ENCODE data around the gene PEAK1. TPM values are rescaled to one million over a fixed set of nuclear protein-coding genes. Genes with fewer than 3 reads are reported as not detected.

Gene PEAK1
- total RNA-seq, 4 donors from 2014 or later: 91.8 to 170 (median 123) TPM

DNA sequence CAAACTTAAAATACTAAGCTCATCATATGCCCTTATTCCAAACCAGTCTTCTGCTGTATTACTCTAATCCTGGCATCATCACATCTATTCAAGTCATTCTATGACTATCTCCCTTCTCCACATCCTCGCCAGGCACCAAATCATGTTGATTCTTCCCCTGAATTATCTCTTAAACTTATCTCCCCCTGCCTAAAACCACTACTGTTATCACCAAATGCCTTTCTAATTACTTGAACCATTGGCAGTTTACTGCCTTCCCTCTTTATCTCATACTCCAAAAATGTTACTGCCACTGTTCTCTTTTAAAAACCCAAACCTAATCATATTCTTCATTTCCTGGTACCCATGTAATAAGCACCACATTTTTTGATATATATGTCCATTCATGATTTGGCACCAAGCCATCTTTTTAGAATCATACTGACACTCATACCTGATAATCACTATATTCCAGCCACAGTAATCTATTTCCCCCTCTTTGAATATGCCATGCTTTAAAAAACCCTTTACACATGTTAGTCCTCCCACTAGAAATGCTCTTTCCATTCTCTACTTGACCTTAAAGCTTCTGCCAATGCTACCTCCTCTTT is 126.8 kb downstream of the PEAK1 start:
- WGBS: 92% methylated on average over 1 of the region's 1 CpG
- intact Hi-C loops (cut with DNase I): no loop called here
- TF ChIP-seq POLR2A (IDR thresholded peaks at IDR 0.05; ENCODE audit: low read depth) (no peak), EP300 (IDR thresholded peaks at IDR 0.05) (no peak), POLR2AphosphoS5 (IDR thresholded peaks at IDR 0.05) (no peak)
- TF ChIP-seq, protein P1, sequence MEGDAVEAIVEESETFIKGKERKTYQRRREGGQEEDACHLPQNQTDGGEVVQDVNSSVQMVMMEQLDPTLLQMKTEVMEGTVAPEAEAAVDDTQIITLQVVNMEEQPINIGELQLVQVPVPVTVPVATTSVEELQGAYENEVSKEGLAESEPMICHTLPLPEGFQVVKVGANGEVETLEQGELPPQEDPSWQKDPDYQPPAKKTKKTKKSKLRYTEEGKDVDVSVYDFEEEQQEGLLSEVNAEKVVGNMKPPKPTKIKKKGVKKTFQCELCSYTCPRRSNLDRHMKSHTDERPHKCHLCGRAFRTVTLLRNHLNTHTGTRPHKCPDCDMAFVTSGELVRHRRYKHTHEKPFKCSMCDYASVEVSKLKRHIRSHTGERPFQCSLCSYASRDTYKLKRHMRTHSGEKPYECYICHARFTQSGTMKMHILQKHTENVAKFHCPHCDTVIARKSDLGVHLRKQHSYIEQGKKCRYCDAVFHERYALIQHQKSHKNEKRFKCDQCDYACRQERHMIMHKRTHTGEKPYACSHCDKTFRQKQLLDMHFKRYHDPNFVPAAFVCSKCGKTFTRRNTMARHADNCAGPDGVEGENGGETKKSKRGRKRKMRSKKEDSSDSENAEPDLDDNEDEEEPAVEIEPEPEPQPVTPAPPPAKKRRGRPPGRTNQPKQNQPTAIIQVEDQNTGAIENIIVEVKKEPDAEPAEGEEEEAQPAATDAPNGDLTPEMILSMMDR (IDR thresholded peaks at IDR 0.05): no peak

DNA sequence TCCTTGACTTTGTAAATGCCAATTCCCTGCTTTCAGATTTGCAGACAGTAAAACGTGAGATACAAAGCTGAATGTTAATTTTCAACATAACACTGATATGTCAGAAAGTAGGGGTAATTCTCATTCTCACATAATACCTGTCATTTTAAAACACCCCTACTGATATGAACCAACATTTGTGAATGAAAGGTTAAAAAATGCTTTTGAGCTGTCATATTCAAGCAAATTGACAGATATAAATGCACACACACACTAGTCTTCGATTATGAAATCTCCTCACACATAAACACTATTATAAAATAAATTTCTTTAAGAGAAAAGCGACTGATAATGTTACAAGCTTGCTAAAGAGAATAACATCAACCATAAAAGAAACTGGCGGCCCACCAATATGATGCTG is 128.8 kb downstream of the PEAK1 start:
- intact Hi-C loops (cut with DNase I): no loop called here
- Histone ChIP-seq H3K27me3 (no peaks in the 10 kb centered on the region), H3K9me3 (no peaks in the 10 kb centered on the region), H3K4me1 (peaks cover 0 to 9% (median 6%) of the 10 kb centered on the region in 4 donors), H3K27ac (replicated peaks in 1 of 4) (no peak overlapping the region), H3K36me3 (peaks cover 0 to under 1% (median 0%) of the 10 kb centered on the region in 4 donors), H3K4me3 (no peak overlapping the region)
- TF ChIP-seq, protein P1 (IDR thresholded peaks at IDR 0.05): no peak
- TF ChIP-seq POLR2AphosphoS5 (IDR thresholded peaks at IDR 0.05) (no peak), POLR2A (IDR thresholded peaks at IDR 0.05; ENCODE audit: low read depth) (no peak), EP300 (IDR thresholded peaks at IDR 0.05) (no peak)
- 92% methylated on average over 4 of the region's 4 CpGs for WGBS
- DNase-seq (ENCODE audit: extremely low spot score): no peak

More for the DNA sequence above, 126.8 kb downstream of the PEAK1 start:
- Histone ChIP-seq H3K4me3 (no peak overlapping the region), H3K9me3 (no peaks in the 10 kb centered on the region), H3K27ac (replicated peaks in 1 of 4) (no peak overlapping the region), H3K36me3 (no peaks in the 10 kb centered on the region), H3K4me1 (peaks cover 0 to 7% (median 6%) of the 10 kb centered on the region in 4 donors), H3K27me3 (no peaks in the 10 kb centered on the region)
- no peak for DNase-seq (ENCODE audit: extremely low spot score)

DNA sequence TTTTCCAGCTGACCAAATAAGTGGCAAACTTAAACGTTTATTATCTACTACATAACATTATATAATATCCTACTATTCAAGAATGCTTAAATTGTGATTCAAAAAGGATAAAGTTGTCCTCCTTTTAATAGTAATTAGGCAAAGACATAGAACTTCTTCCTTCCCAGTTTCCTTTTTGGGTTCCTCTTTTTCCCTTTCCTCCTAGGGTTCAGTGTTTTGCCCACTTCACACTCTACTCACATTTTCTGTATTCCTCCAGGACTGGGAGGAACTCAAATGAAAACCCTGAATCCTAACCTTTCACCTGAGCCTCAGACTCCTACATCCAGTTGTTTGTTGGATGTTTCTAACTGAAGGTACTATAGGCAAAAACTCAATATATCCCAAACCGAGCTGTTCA is 132.5 kb downstream of the PEAK1 start:
- intact Hi-C loops (cut with DNase I): no loop called here
- no peak for TF ChIP-seq POLR2AphosphoS5 (IDR thresholded peaks at IDR 0.05)
- TF ChIP-seq EP300 (IDR thresholded peaks at IDR 0.05): no peak
- TF ChIP-seq, protein P1 (IDR thresholded peaks at IDR 0.05): no peak
- no peak for TF ChIP-seq POLR2A (IDR thresholded peaks at IDR 0.05; ENCODE audit: low read depth)
- no peak overlapping the region for H3K27ac ChIP-seq (replicated peaks in 1 of 4)
- no peak for DNase-seq (ENCODE audit: extremely low spot score)
- no peaks in the 10 kb centered on the region for H3K9me3 ChIP-seq
- no peak overlapping the region for H3K4me3 ChIP-seq
- H3K36me3 ChIP-seq: peaks cover 0 to 22% (median 9%) of the 10 kb centered on the region in 4 donors
- WGBS: 86% methylated on average over 2 of the region's 2 CpGs
- no peaks in the 10 kb centered on the region for H3K27me3 ChIP-seq
- peaks cover 1 to 16% (median 10%) of the 10 kb centered on the region in 4 donors for H3K4me1 ChIP-seq

DNA sequence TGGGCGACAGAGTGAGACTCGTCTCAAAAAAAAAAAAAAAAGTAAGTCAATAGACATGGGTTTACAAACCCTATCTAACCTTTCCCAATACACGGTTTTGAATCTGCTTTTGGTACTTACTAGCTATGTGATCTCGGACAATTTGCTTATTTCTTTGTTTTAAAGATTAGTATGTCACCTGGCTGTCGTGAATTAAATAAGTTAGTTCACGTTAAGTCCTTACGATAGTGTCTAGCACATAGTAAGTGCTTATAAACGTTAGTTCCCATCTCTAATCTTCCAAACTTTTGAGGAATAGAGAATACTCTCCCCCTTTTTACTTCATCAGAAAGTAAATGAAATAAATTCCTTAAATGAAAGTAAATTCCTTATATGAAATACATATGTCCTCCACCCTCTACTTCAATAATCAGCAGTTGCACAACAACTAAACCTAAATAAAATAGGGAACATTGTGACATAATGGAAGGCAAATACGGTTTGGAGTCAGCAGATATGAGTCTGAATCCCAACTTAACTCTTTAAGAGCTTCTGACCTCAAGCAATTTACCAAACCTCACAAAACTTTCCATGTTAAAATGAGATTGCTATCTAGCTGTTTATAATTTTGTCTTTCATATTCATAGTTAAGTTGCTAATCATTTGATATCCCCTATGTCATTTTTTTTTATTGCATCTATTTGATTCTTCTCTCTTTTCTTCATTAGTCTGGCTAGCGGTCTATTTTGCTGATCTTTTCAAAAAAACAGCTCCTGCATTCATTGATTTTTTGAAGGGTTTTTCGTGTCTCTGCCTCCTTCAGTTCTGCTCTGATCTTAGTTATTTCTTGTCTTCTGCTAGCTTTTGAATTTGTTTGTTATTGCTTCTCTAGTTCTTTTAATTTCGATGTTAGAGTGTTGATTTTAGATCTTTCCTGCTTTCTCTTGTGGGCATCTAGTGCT is 134.6 kb downstream of the PEAK1 start:
- H3K27ac ChIP-seq (replicated peaks in 1 of 4): no peak overlapping the region
- no peaks in the 10 kb centered on the region for H3K27me3 ChIP-seq
- DNase-seq (ENCODE audit: extremely low spot score): no peak
- no peaks in the 10 kb centered on the region for H3K9me3 ChIP-seq
- H3K36me3 ChIP-seq: peaks cover 0 to 22% (median 9%) of the 10 kb centered on the region in 4 donors
- intact Hi-C loops (cut with DNase I): no loop called here
- H3K4me3 ChIP-seq: no peak overlapping the region
- no peak for TF ChIP-seq EP300 (IDR thresholded peaks at IDR 0.05)
- TF ChIP-seq, protein P1 (IDR thresholded peaks at IDR 0.05): no peak
- TF ChIP-seq POLR2A (IDR thresholded peaks at IDR 0.05; ENCODE audit: low read depth): no peak
- no peak for TF ChIP-seq POLR2AphosphoS5 (IDR thresholded peaks at IDR 0.05)
- peaks cover 6 to 18% (median 13%) of the 10 kb centered on the region in 4 donors for H3K4me1 ChIP-seq
- WGBS: 91% methylated on average over 12 of the region's 12 CpGs
